GM20000 (cell line): ENCODE data around the gene SLC7A9.

Experiments
- DNase-seq: peaks from one replicate; pipeline ENCODE4 v3.0.0; 2012; ENCODE audit warnings: low spot score
- CTCF ChIP-seq: IDR thresholded peaks from 2 replicates; pipeline ENCODE4 v1.5.1; 2012; ENCODE audit warnings: mild to moderate bottlenecking, control low read depth; ENCODE audit errors: extremely low read depth, missing control alignments

Gene SLC7A9

GRCh38 chr19:32869369-32869965, at the start of gene SLC7A9:
Gene SLC7A9, minus strand, starts transcription at chr19:32869767. Its CDS starts 1,233 bp downstream, at chr19:32868534.
- no peak for TF ChIP-seq CTCF
- no peak for DNase-seq

DNA sequence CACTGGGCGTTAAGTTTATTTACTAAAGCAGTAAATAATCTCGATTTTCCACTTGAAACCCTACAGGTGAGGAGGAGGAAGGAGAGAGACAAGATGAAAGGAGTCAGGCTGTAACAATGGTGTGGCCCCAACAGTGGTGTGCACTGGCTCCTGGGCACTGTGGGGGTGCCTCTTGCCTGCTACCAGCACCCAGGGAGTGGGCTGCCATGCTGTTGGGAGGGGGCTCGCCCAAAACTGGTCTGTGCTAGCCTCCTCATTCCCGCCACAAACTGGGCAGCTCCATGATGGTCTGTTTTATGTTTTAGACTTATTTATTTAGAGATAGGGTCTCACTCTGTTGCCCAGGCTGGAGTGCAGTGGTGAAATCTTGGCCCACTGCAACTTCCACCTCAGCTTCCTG, 49.8 kb upstream of the SLC7A9 start:
- TF ChIP-seq CTCF, result no peak
- no peak for DNase-seq

DNA sequence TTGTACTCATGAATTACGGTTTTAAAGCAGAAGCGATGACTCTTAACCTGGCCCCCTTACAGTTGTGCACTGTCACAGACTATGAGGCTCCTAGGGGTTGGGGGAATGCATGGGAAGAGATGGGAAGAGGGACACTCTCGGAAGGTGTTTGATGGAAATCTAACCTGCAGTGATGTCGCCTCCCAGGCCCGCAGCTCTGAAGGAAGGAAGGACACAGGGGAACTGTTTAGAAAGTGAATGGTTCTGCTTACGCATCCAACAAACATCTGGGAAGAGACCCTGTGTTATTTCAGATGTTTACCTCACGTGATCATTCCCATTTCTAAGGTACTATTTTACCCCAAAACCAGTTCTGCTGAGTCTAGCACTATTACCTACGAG, 48.0 kb upstream of the SLC7A9 start:
- DNase-seq, result no peak
- TF ChIP-seq CTCF, result no peak

- no peak for DNase-seq
- TF ChIP-seq CTCF, result no peak
Measured at GRCh38 chr19:32916969-32917615, 47.5 kb upstream of the SLC7A9 start.

DNA sequence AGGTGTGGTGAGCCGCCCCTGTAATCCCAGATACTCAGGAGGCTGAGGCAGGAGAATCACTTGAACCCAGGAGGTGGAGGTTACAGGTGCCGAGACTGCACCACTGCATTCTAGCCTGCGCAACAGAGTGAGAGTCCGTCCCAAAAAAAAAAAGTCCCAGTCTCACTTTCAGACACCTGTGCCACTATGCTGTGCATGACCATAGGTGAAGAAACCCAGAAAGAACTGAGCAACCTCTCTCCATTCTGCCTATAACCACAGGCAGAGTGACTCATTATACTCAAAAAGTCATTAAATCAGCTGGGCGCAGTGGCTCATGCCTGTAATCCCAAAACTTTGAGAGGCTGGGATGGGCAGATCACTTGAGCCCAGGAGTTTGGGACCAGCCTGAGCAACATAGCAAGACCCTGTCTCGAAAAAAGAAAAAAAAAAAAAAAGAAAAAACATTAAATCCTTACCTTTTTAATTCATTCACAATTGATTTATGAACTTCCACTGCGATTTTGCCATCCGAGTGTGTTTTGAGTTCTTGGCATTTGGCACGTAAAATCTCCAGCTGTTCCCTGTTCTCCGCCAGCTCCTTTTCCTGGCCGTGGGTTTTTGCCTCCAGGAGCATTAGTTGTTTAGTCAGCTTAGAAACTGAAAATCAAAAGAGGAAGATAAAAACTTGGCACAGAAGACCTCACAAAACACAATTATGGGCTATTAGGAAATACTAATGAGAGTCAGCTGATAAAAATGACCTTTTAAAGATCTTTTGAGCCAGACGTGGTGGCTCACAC, 45.5 kb upstream of the SLC7A9 start:
- no peak for TF ChIP-seq CTCF
- DNase-seq, result no peak

DNA sequence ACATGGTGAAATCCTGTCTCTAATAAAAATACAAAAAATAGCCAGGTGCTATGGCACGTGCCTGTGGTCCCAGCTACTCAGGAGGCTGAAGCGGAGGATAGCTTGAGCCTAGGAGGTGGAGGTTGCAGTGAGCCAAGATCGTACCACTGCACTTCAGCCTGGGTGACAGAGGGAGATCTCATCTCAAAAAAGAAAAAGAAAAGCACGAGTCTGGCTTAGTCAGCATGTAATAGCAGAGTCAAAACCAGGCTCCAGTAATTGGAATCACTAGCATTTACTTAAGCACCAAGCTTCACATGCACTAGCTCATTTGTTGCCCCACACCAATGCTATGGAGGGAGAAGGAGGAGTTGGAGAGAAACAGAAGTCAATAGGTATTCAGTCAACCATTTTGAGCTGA, 41.9 kb upstream of the SLC7A9 start:
- TF ChIP-seq CTCF, result no peak
- DNase-seq, result no peak

- DNase-seq, result no peak
- TF ChIP-seq CTCF, result no peak
Measured at GRCh38 chr19:32910874-32911273, 41.3 kb upstream of the SLC7A9 start.
